OCI-M2 (cell line): ENCODE results near the gene AOAH.
"Not testable (repeated sequence)": the region's sequence is repeated elsewhere in the genome, so short reads cannot be mapped to it uniquely, and the experiment has no call there.

Experiments
- DNase-seq: peaks from one replicate; lab custom pipeline; 2025; ENCODE audit not compliant: unreplicated experiment; lab: John Stamatoyannopoulos, UW

Gene AOAH

GRCh38 chr7:36658335-36659171 lies 65.7 kb downstream of the AOAH start:
- no peak for DNase-seq

GRCh38 chr7:36657036-36657660 lies 67.1 kb downstream of the AOAH start:
- no peak for DNase-seq

- DNase-seq = no peak
These were observed 69.9 kb downstream of the AOAH start for GRCh38 chr7:36654436-36654835.

GRCh38 chr7:36653663-36654355 lies 70.5 kb downstream of the AOAH start:
- no peak for DNase-seq

GRCh38 chr7:36653008-36653662 lies 71.2 kb downstream of the AOAH start:
- DNase-seq = no peak

- DNase-seq = no peak
These were observed 71.9 kb downstream of the AOAH start for GRCh38 chr7:36652431-36652830.

GRCh38 chr7:36651404-36651803 lies 72.9 kb downstream of the AOAH start:
- no peak for DNase-seq

- no peak for DNase-seq
These were observed 73.5 kb downstream of the AOAH start for GRCh38 chr7:36650766-36651312.

- DNase-seq = no peak
These were observed 74.0 kb downstream of the AOAH start for GRCh38 chr7:36650320-36650719.

GRCh38 chr7:36649319-36649718 lies 75.0 kb downstream of the AOAH start:
- DNase-seq = not testable (repeated sequence)

GRCh38 chr7:36648441-36648840 lies 75.9 kb downstream of the AOAH start:
- no peak for DNase-seq

- DNase-seq = no peak
These were observed 79.5 kb downstream of the AOAH start for GRCh38 chr7:36644625-36645422.

- DNase-seq = no peak
These were observed 81.9 kb downstream of the AOAH start for GRCh38 chr7:36642414-36642813.

- DNase-seq = no peak
These were observed 82.3 kb downstream of the AOAH start for GRCh38 chr7:36642010-36642409.

GRCh38 chr7:36640682-36641081 lies 83.6 kb downstream of the AOAH start:
- no peak for DNase-seq

- DNase-seq = no peak
These were observed 84.5 kb downstream of the AOAH start for GRCh38 chr7:36639826-36640225.

- DNase-seq = no peak
These were observed 85.6 kb downstream of the AOAH start for GRCh38 chr7:36638586-36639263.

- DNase-seq = no peak
These were observed 86.2 kb downstream of the AOAH start for GRCh38 chr7:36638140-36638539.

GRCh38 chr7:36637417-36637816 lies 86.9 kb downstream of the AOAH start:
- no peak for DNase-seq

- no peak for DNase-seq
These were observed 88.2 kb downstream of the AOAH start for GRCh38 chr7:36636126-36636525.
